K562 (cell line): ENCODE measurements around the gene P2RX5. TPM values are rescaled to one million over a fixed set of nuclear protein-coding genes. Genes with fewer than 3 reads are reported as not detected.

Experiments
- ATAC-seq: fragments of 200-7000 bp; cut with Tn5 transposase; 3 replicates; pipeline ENCODE4 v1.9.1; 2020; ENCODE audit warnings: moderate library complexity
- BruUV-seq: library from RNA; stranded (reverse); fragments of 400-500 nt; replicated peaks from 2 replicates; lab custom pipeline; 2021; lab: Mats Ljungman, UMichigan
- CTCF ChIA-PET: fragments of 300-600 bp; formaldehyde crosslinking; extraction: SDS; loops from one replicate; lab custom pipeline; 2021; ENCODE audit warnings: low intra/inter-chr PET ratio; lab: Yijun Ruan, JAX
- POLR2A ChIA-PET: fragments of 300-600, 350-650 bp; sonication (Branson Sonifier 250); formaldehyde crosslinking; extraction: SDS; loops from one replicate; lab custom pipeline; 2021; ENCODE audit warnings: antibody characterized with exemption, inconsistent platforms; lab: Yijun Ruan, JAX
- DNase-seq, 4 experiments: peaks; one replicate each; pipeline versions ENCODE4 v3.0.0 to v3.0.0-alpha.2; 2011 to 2018; ENCODE audit warnings: low spot score in 3 of 4, mixed read lengths in 3 of 4; ENCODE audit errors: extremely low read depth in 1 of 4
- FAIRE-seq: peaks from 2 replicates; lab custom pipeline; 2011; peaks lifted over from hg19 to GRCh38; lab: Jason Lieb, UNC
- H2AFZ ChIP-seq: 2 replicates; pipeline ENCODE4 v1.6.0; 2011; ENCODE audit warnings: low read depth, low read length, control low read depth, inconsistent platforms
- H3K27ac ChIP-seq: fragments of 200-600 bp; 3 replicates; pipeline ENCODE4 v1.8.0; 2011; ENCODE audit warnings: low read depth, mild to moderate bottlenecking, control low read depth, inconsistent platforms, low read length, moderate library complexity, mixed read lengths; ENCODE audit errors: extremely low read depth
- H3K27me3 ChIP-seq, 2 experiments: fragments of 300-600 bp in 1 of 2; 2 replicates in 1 of 2; 3 replicates in 1 of 2; pipeline versions ENCODE4 v1.6.0 to v1.8.0; 2011; ENCODE audit warnings: inconsistent platforms in 2 of 2, low read length in 2 of 2, mild to moderate bottlenecking in 1 of 2, mixed read lengths in 1 of 2, moderate library complexity in 1 of 2; ENCODE audit not compliant: control insufficient read depth in 2 of 2, insufficient read depth in 2 of 2
- H3K36me3 ChIP-seq: fragments of 300-600 bp; 3 replicates; pipeline ENCODE4 v1.8.0; 2011; ENCODE audit warnings: mild to moderate bottlenecking, low read length, inconsistent platforms; ENCODE audit not compliant: control insufficient read depth, insufficient read depth
- H3K4me1 ChIP-seq, 2 experiments: fragments of 200-600 bp in 1 of 2; replicated peaks in 1 of 2; 2 replicates in 1 of 2; 3 replicates in 1 of 2; pipeline versions ENCODE4 v1.5.1 to v1.8.0; 2011; ENCODE audit warnings: inconsistent platforms in 2 of 2, low read length in 2 of 2, mild to moderate bottlenecking in 1 of 2, mixed read lengths in 1 of 2, moderate library complexity in 1 of 2; ENCODE audit not compliant: control insufficient read depth in 2 of 2, insufficient read depth in 2 of 2
- H3K4me2 ChIP-seq: 2 replicates; pipeline ENCODE4 v1.6.1; 2011; ENCODE audit warnings: low read length, control low read depth, inconsistent platforms, mixed read lengths; ENCODE audit not compliant: insufficient read depth
- H3K4me3 ChIP-seq: fragments of 200-600 bp; sonication (generic), shearing (Covaris generic); 2 replicates; pipeline ENCODE4 v1.5.1; 2016; ENCODE audit warnings: control low read depth, inconsistent platforms
- H3K79me2 ChIP-seq: fragments of 200-600 bp; 3 replicates; pipeline ENCODE4 v1.8.0; 2011; ENCODE audit warnings: low read length, inconsistent platforms; ENCODE audit not compliant: control insufficient read depth, insufficient read depth
- H3K9ac ChIP-seq, 2 experiments: 2 replicates each; pipeline versions ENCODE4 v1.6.0 to v1.6.1; 2011; ENCODE audit warnings: low read depth in 2 of 2, low read length in 2 of 2, control low read depth in 1 of 2, inconsistent platforms in 1 of 2, mild to moderate bottlenecking in 1 of 2, mixed read lengths in 1 of 2; ENCODE audit not compliant: insufficient read depth in 1 of 2
- H3K9me1 ChIP-seq: one replicate; pipeline ENCODE4 v1.6.0; 2011; ENCODE audit warnings: inconsistent platforms, mild to moderate bottlenecking, low read length, moderate library complexity; ENCODE audit not compliant: control insufficient read depth, insufficient read depth
- H3K9me3 ChIP-seq: replicated peaks from 2 replicates; pipeline ENCODE4 v1.5.1; 2011; ENCODE audit warnings: low read depth, low read length, inconsistent platforms; ENCODE audit not compliant: control insufficient read depth, insufficient read depth
- H4K20me1 ChIP-seq: replicated peaks from 2 replicates; pipeline ENCODE4 v1.6.1; 2011; ENCODE audit warnings: low read length, inconsistent platforms, mixed read lengths; ENCODE audit not compliant: control insufficient read depth, insufficient read depth
- ARID1B ChIP-seq: fragments of 450-650 bp; IDR thresholded peaks from 2 replicates; pipeline ENCODE4 v1.6.1; 2016; ENCODE audit warnings: antibody characterized with exemption, mild to moderate bottlenecking, inconsistent platforms
- HMG20B ChIP-seq: fragments of 250-450 bp; sonication (Bioruptor Pico); IDR thresholded peaks from 2 replicates; pipeline ENCODE4 v1.5.0; 2021; ENCODE audit warnings: mild to moderate bottlenecking
- JUND ChIP-seq, 2 experiments: IDR thresholded peaks; 2 replicates in 1 of 2; 3 replicates in 1 of 2; pipeline ENCODE4 v1.6.1; 2011; ENCODE audit warnings: borderline replicate concordance in 2 of 2, low read depth in 2 of 2, low read length in 2 of 2, improper control_type of control experiment in 1 of 2, missing biosample characterization in 1 of 2, missing genetic modification characterization in 1 of 2, missing genetic modification reagents in 1 of 2
- NCOR1 ChIP-seq: fragments of 450-650 bp; IDR thresholded peaks from 2 replicates; pipeline ENCODE4 v1.6.1; 2016; ENCODE audit warnings: mild to moderate bottlenecking, moderate library complexity
- NR2C2 ChIP-seq, 2 experiments: fragments of 200-800 bp in 1 of 2; sonication (Bioruptor generic) in 1 of 2; sonication (generic) in 1 of 2; formaldehyde crosslinking in 1 of 2; IDR thresholded peaks; 2 replicates each; pipeline versions ENCODE4 v1.6.1 to v1.8.0; 2016 to 2022; ENCODE audit warnings: mild to moderate bottlenecking in 1 of 2, missing compliant biosample characterization in 1 of 2, missing genetic modification characterization in 1 of 2, missing genetic modification reagents in 1 of 2
- NRF1 ChIP-seq, 2 experiments: fragments of 450-650 bp; IDR thresholded peaks in 1 of 2; conservative IDR thresholded peaks in 1 of 2; 2 replicates each; pipeline ENCODE4 v1.6.1; 2014; ENCODE audit warnings: mild to moderate bottlenecking in 2 of 2
- SIN3A ChIP-seq, 2 experiments: fragments of 150-350 bp in 1 of 2; IDR thresholded peaks; 2 replicates each; pipeline ENCODE4 v1.6.1; 2011 to 2016; ENCODE audit warnings: borderline replicate concordance in 2 of 2, low read depth in 2 of 2, low read length in 2 of 2, mild to moderate bottlenecking in 2 of 2, moderate library complexity in 2 of 2; ENCODE audit not compliant: control insufficient read depth in 1 of 2
- SMAD3 ChIP-seq: fragments of 450-650 bp; formaldehyde crosslinking; conservative IDR thresholded peaks from 2 replicates; pipeline ENCODE4 v1.4.0; 2020; ENCODE audit warnings: mild to moderate bottlenecking
- ZNF431 ChIP-seq: sonication (generic); formaldehyde crosslinking; IDR thresholded peaks from 2 replicates; pipeline ENCODE4 v1.8.0; 2022; ENCODE audit warnings: mild to moderate bottlenecking, missing genetic modification reagents
- ZNF561 ChIP-seq: fragments of 450-650 bp; formaldehyde crosslinking; conservative IDR thresholded peaks from 2 replicates; pipeline ENCODE4 v1.4.0; 2020; ENCODE audit warnings: mild to moderate bottlenecking, moderate library complexity
- ZNF586 ChIP-seq: fragments of 450-650 bp; formaldehyde crosslinking; conservative IDR thresholded peaks from 2 replicates; pipeline ENCODE4 v1.4.0; 2020; ENCODE audit warnings: mild to moderate bottlenecking, moderate library complexity
- WGBS: fragments of 100-300 bp; shearing (Covaris generic); methylation state at CpG from one replicate; pipeline ENCODE4 v1.1.6; 2016; ENCODE audit warnings: low coverage, mixed read lengths; ENCODE audit not compliant: insufficient coverage; ENCODE audit errors: missing lambda C conversion rate; 5-methylcytosine and 5-hydroxymethylcytosine counted together
- in situ Hi-C: fragments of 300-500 bp; cut with MboI; formaldehyde crosslinking; loops from 4 replicates; pipeline ENCODE4 v1.15.0; 2018; ENCODE audit warnings: inconsistent platforms, mixed read lengths
- intact Hi-C: fragments of 100-400 bp; cut with micrococcal nuclease; formaldehyde crosslinking; loops from 2 replicates; pipeline ENCODE4 v1.14.2; 2022
- polyA plus RNA-seq, 8 experiments: library from polyadenylated mRNA; depleted of rRNA in 4 of 8; stranded (reverse) in 5 of 8; unstranded in 3 of 8; fragments of >200 nt; fragmentation: Nextera tagmentation in 2 of 8; fragmentation: Illumina TruSeq in 1 of 8; extraction: Ambion mirVana in 2 of 8; extraction: Trizol in 1 of 8; gene quantifications; 2 replicates each; pipeline versions ENCODE4 v1.2.1 to v1.2.3, GENCODE V29; 2011 to 2014; ENCODE audit warnings: inconsistent platforms in 1 of 8, missing spikeins in 1 of 8
- total RNA-seq, 7 experiments: library from RNA; depleted of rRNA in 6 of 7; stranded (reverse); fragments of >200 nt in 6 of 7; fragmentation: Illumina TruSeq in 2 of 7; extraction: Trizol in 2 of 7; gene quantifications; 2 replicates each; pipeline versions ENCODE4 v1.2.1 to v1.2.3, GENCODE V29; 2011 to 2021; ENCODE audit warnings: low replicate concordance in 1 of 7

The P2RX5 gene
- total and polyA plus RNA-seq, 9 of the 15 experiments (the other 6 are each of a cell fraction or from before 2014, with no cell fraction given): 0.31 to 4.0 (median 1.3) TPM

- no peak for TF ChIP-seq NR2C2 (CRISPR knock-in tag; IDR thresholded peaks at IDR 0.05)
- TF ChIP-seq NR2C2 (tag; IDR thresholded peaks at IDR 0.05): no peak
- TF ChIP-seq ZNF586 (CRISPR knock-in tag): no peak
- no peak for TF ChIP-seq ZNF561
- no peak for TF ChIP-seq HMG20B
- no peak for TF ChIP-seq ZNF431 (CRISPR knock-in tag)
- TF ChIP-seq NRF1 (conservative IDR thresholded peaks at IDR 0.05 in 1 of 2, IDR thresholded peaks at IDR 0.05 in 1 of 2): no peak
- TF ChIP-seq SIN3A (IDR thresholded peaks at IDR 0.05; ENCODE audit: borderline replicate concordance in 2 of 2, control insufficient read depth in 1 of 2, low read depth in 2 of 2, low read length in 2 of 2): no peak
- TF ChIP-seq JUND (IDR thresholded peaks at IDR 0.05; ENCODE audit: borderline replicate concordance, low read depth, low read length): no peak
- TF ChIP-seq JUND (tag; IDR thresholded peaks at IDR 0.05; ENCODE audit: borderline replicate concordance, low read depth, low read length): no peak
- no peak for TF ChIP-seq NCOR1
- no peak for TF ChIP-seq ARID1B
Measured at GRCh38 chr17:3719265-3719664, 23.3 kb upstream of the P2RX5 start (continued).

GRCh38 chr17:3718201-3718600, 22.2 kb upstream of the P2RX5 start:
- ATAC-seq (no peak), FAIRE-seq (no peak), DNase-seq (no peak)
- no peak overlapping the region for H2AFZ ChIP-seq
- H3K79me2 ChIP-seq: peaks cover 9% of the 10 kb centered on the region
- H3K27me3 ChIP-seq: no peaks in the 10 kb centered on the region
- intact Hi-C loops: no loop called here
- no peaks in the 10 kb centered on the region for H3K9me3 ChIP-seq
- in situ Hi-C loops: no loop called here
- ChIA-PET CTCF (no interaction called here), POLR2A (interaction anchor here (0.7 to 1.1 kb wide), 2 partner anchors 9 to 526 kb away, joined by 3 read pairs; no protein-coding TSS in a partner anchor)
- no peak overlapping the region for H3K4me3 ChIP-seq
- no peaks in the 10 kb centered on the region for H4K20me1 ChIP-seq
- TF ChIP-seq SMAD3 (CRISPR knock-in tag): no peak
- 94% methylated on average over 4 of the region's 4 CpGs for WGBS
- H3K9ac ChIP-seq: no peak overlapping the region
- BruUV-seq: no TSS peak
- no peak overlapping the region for H3K27ac ChIP-seq
- H3K4me1 ChIP-seq: peaks cover 4 to 10% of the 10 kb centered on the region in 2 experiments
- H3K36me3 ChIP-seq: peaks cover 51% of the 10 kb centered on the region; the same call in 2 of the 3 replicates
- H3K9me1 ChIP-seq: no peaks in the 10 kb centered on the region
- H3K4me2 ChIP-seq: no peak overlapping the region
